IMR-90 (cell line): ENCODE data around the gene DCAF15.

ENCODE experiments used
- CEBPB ChIP-seq: IDR thresholded peaks from 2 replicates; pipeline ENCODE4 v1.6.1; 2012; ENCODE audit warnings: low read depth, low read length, improper control_type of control experiment
- POLR2A ChIP-seq: IDR thresholded peaks from 2 replicates; pipeline ENCODE4 v1.6.1; 2012; ENCODE audit warnings: mild to moderate bottlenecking, low read depth, low read length
- TF ChIP-seq, protein P1 (sequence below): conservative IDR thresholded peaks from 2 replicates; pipeline ENCODE4 v1.5.1; 2012; ENCODE audit warnings: mild to moderate bottlenecking, low read depth, low read length, improper control_type of control experiment

GRCh38 chr19:13932149-13932637 lies 20.1 kb upstream of the DCAF15 start:
- TF ChIP-seq, protein P1, sequence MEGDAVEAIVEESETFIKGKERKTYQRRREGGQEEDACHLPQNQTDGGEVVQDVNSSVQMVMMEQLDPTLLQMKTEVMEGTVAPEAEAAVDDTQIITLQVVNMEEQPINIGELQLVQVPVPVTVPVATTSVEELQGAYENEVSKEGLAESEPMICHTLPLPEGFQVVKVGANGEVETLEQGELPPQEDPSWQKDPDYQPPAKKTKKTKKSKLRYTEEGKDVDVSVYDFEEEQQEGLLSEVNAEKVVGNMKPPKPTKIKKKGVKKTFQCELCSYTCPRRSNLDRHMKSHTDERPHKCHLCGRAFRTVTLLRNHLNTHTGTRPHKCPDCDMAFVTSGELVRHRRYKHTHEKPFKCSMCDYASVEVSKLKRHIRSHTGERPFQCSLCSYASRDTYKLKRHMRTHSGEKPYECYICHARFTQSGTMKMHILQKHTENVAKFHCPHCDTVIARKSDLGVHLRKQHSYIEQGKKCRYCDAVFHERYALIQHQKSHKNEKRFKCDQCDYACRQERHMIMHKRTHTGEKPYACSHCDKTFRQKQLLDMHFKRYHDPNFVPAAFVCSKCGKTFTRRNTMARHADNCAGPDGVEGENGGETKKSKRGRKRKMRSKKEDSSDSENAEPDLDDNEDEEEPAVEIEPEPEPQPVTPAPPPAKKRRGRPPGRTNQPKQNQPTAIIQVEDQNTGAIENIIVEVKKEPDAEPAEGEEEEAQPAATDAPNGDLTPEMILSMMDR = no peak
- no peak for TF ChIP-seq POLR2A
- no peak for TF ChIP-seq CEBPB
